ENCODE results near the gene PAEP.

PAEP gene

GRCh38 chr9:135563858-135564257 lies 2.3 kb downstream of the PAEP start:
- no peak for DNase-seq
- Histone ChIP-seq H3K4me1 (ENCODE audit: control insufficient read depth, insufficient read depth, low read length, poor library complexity, severe bottlenecking) (no peaks in the 10 kb centered on the region), H3K9me3 (ENCODE audit: control insufficient read depth, low read length) (no peaks in the 10 kb centered on the region), H3K27ac (ENCODE audit: insufficient read depth, low read length, poor library complexity, severe bottlenecking) (no peak overlapping the region), H3K4me3 (ENCODE audit: insufficient read depth, low read depth, low read length, poor library complexity, severe bottlenecking) (no peak overlapping the region), H3K36me3 (ENCODE audit: control insufficient read depth, insufficient read depth, low read length) (no peaks in the 10 kb centered on the region), H3K27me3 (replicated peaks; ENCODE audit: control insufficient read depth, insufficient read depth, low read length, poor library complexity, severe bottlenecking) (no peaks in the 10 kb centered on the region)

GRCh38 chr9:135565141-135565628 lies 3.6 kb downstream of the PAEP start:
- Histone ChIP-seq H3K4me1 (ENCODE audit: control insufficient read depth, insufficient read depth, low read length, poor library complexity, severe bottlenecking) (no peaks in the 10 kb centered on the region), H3K36me3 (ENCODE audit: control insufficient read depth, insufficient read depth, low read length) (no peaks in the 10 kb centered on the region), H3K27me3 (replicated peaks; ENCODE audit: control insufficient read depth, insufficient read depth, low read length, poor library complexity, severe bottlenecking) (no peaks in the 10 kb centered on the region), H3K4me3 (ENCODE audit: insufficient read depth, low read depth, low read length, poor library complexity, severe bottlenecking) (no peak overlapping the region), H3K27ac (ENCODE audit: insufficient read depth, low read length, poor library complexity, severe bottlenecking) (no peak overlapping the region), H3K9me3 (ENCODE audit: control insufficient read depth, low read length) (no peaks in the 10 kb centered on the region)
- DNase-seq: no peak

GRCh38 chr9:135565636-135566035 lies 4.1 kb downstream of the PAEP start:
- Histone ChIP-seq H3K9me3 (ENCODE audit: control insufficient read depth, low read length) (no peaks in the 10 kb centered on the region), H3K36me3 (ENCODE audit: control insufficient read depth, insufficient read depth, low read length) (no peaks in the 10 kb centered on the region), H3K4me3 (ENCODE audit: insufficient read depth, low read depth, low read length, poor library complexity, severe bottlenecking) (no peak overlapping the region)

GRCh38 chr9:135566552-135566951 lies 5.0 kb downstream of the PAEP start:
- H3K36me3 ChIP-seq (ENCODE audit: control insufficient read depth, insufficient read depth, low read length): no peaks in the 10 kb centered on the region
- DNase-seq: no peak

More at GRCh38 chr9:135565636-135566035, 4.1 kb downstream of the PAEP start:
- DNase-seq: no peak
- H3K27me3 ChIP-seq (replicated peaks; ENCODE audit: control insufficient read depth, insufficient read depth, low read length, poor library complexity, severe bottlenecking): no peaks in the 10 kb centered on the region
- H3K4me1 ChIP-seq (ENCODE audit: control insufficient read depth, insufficient read depth, low read length, poor library complexity, severe bottlenecking): no peaks in the 10 kb centered on the region
- no peak overlapping the region for H3K27ac ChIP-seq (ENCODE audit: insufficient read depth, low read length, poor library complexity, severe bottlenecking)

GRCh38 chr9:135567311-135567710 lies 5.8 kb downstream of the PAEP start:
- Histone ChIP-seq H3K4me3 (ENCODE audit: insufficient read depth, low read depth, low read length, poor library complexity, severe bottlenecking) (no peak overlapping the region), H3K27me3 (replicated peaks; ENCODE audit: control insufficient read depth, insufficient read depth, low read length, poor library complexity, severe bottlenecking) (no peaks in the 10 kb centered on the region), H3K36me3 (ENCODE audit: control insufficient read depth, insufficient read depth, low read length) (no peaks in the 10 kb centered on the region), H3K27ac (ENCODE audit: insufficient read depth, low read length, poor library complexity, severe bottlenecking) (no peak overlapping the region), H3K4me1 (ENCODE audit: control insufficient read depth, insufficient read depth, low read length, poor library complexity, severe bottlenecking) (no peaks in the 10 kb centered on the region), H3K9me3 (ENCODE audit: control insufficient read depth, low read length) (no peaks in the 10 kb centered on the region)
- DNase-seq: no peak

More at GRCh38 chr9:135566552-135566951, 5.0 kb downstream of the PAEP start:
- H3K27ac ChIP-seq (ENCODE audit: insufficient read depth, low read length, poor library complexity, severe bottlenecking): no peak overlapping the region
- no peak overlapping the region for H3K4me3 ChIP-seq (ENCODE audit: insufficient read depth, low read depth, low read length, poor library complexity, severe bottlenecking)
- H3K9me3 ChIP-seq (ENCODE audit: control insufficient read depth, low read length): no peaks in the 10 kb centered on the region
- no peaks in the 10 kb centered on the region for H3K27me3 ChIP-seq (replicated peaks; ENCODE audit: control insufficient read depth, insufficient read depth, low read length, poor library complexity, severe bottlenecking)
- no peaks in the 10 kb centered on the region for H3K4me1 ChIP-seq (ENCODE audit: control insufficient read depth, insufficient read depth, low read length, poor library complexity, severe bottlenecking)

GRCh38 chr9:135568026-135568425 lies 6.5 kb downstream of the PAEP start:
- H3K27me3 ChIP-seq (replicated peaks; ENCODE audit: control insufficient read depth, insufficient read depth, low read length, poor library complexity, severe bottlenecking): no peaks in the 10 kb centered on the region
- no peak for DNase-seq
- no peak overlapping the region for H3K27ac ChIP-seq (ENCODE audit: insufficient read depth, low read length, poor library complexity, severe bottlenecking)
- H3K4me1 ChIP-seq (ENCODE audit: control insufficient read depth, insufficient read depth, low read length, poor library complexity, severe bottlenecking): no peaks in the 10 kb centered on the region
- H3K4me3 ChIP-seq (ENCODE audit: insufficient read depth, low read depth, low read length, poor library complexity, severe bottlenecking): no peak overlapping the region
- no peaks in the 10 kb centered on the region for H3K9me3 ChIP-seq (ENCODE audit: control insufficient read depth, low read length)
- H3K36me3 ChIP-seq (ENCODE audit: control insufficient read depth, insufficient read depth, low read length): no peaks in the 10 kb centered on the region

- Histone ChIP-seq H3K4me1 (ENCODE audit: control insufficient read depth, insufficient read depth, low read length, poor library complexity, severe bottlenecking) (no peaks in the 10 kb centered on the region), H3K27me3 (replicated peaks; ENCODE audit: control insufficient read depth, insufficient read depth, low read length, poor library complexity, severe bottlenecking) (no peaks in the 10 kb centered on the region), H3K36me3 (ENCODE audit: control insufficient read depth, insufficient read depth, low read length) (no peaks in the 10 kb centered on the region), H3K4me3 (ENCODE audit: insufficient read depth, low read depth, low read length, poor library complexity, severe bottlenecking) (no peak overlapping the region), H3K9me3 (ENCODE audit: control insufficient read depth, low read length) (no peaks in the 10 kb centered on the region), H3K27ac (ENCODE audit: insufficient read depth, low read length, poor library complexity, severe bottlenecking) (no peak overlapping the region)
- no peak for DNase-seq
These were observed 8.9 kb downstream of the PAEP start for GRCh38 chr9:135570456-135570855.

GRCh38 chr9:135572233-135572632 lies 10.7 kb downstream of the PAEP start:
- no peak overlapping the region for H3K27ac ChIP-seq (ENCODE audit: insufficient read depth, low read length, poor library complexity, severe bottlenecking)
- H3K4me3 ChIP-seq (ENCODE audit: insufficient read depth, low read depth, low read length, poor library complexity, severe bottlenecking): no peak overlapping the region
- no peaks in the 10 kb centered on the region for H3K9me3 ChIP-seq (ENCODE audit: control insufficient read depth, low read length)
- H3K27me3 ChIP-seq (replicated peaks; ENCODE audit: control insufficient read depth, insufficient read depth, low read length, poor library complexity, severe bottlenecking): no peaks in the 10 kb centered on the region
- no peaks in the 10 kb centered on the region for H3K36me3 ChIP-seq (ENCODE audit: control insufficient read depth, insufficient read depth, low read length)
- no peaks in the 10 kb centered on the region for H3K4me1 ChIP-seq (ENCODE audit: control insufficient read depth, insufficient read depth, low read length, poor library complexity, severe bottlenecking)
- no peak for DNase-seq

- H3K27me3 ChIP-seq (replicated peaks; ENCODE audit: control insufficient read depth, insufficient read depth, low read length, poor library complexity, severe bottlenecking): no peaks in the 10 kb centered on the region
- H3K27ac ChIP-seq (ENCODE audit: insufficient read depth, low read length, poor library complexity, severe bottlenecking): no peak overlapping the region
- H3K36me3 ChIP-seq (ENCODE audit: control insufficient read depth, insufficient read depth, low read length): no peaks in the 10 kb centered on the region
- no peaks in the 10 kb centered on the region for H3K9me3 ChIP-seq (ENCODE audit: control insufficient read depth, low read length)
- no peak for DNase-seq
- no peak overlapping the region for H3K4me3 ChIP-seq (ENCODE audit: insufficient read depth, low read depth, low read length, poor library complexity, severe bottlenecking)
- no peaks in the 10 kb centered on the region for H3K4me1 ChIP-seq (ENCODE audit: control insufficient read depth, insufficient read depth, low read length, poor library complexity, severe bottlenecking)
These were observed 11.6 kb downstream of the PAEP start for GRCh38 chr9:135573124-135573523.

GRCh38 chr9:135574331-135574730 lies 12.8 kb downstream of the PAEP start:
- Histone ChIP-seq H3K27me3 (replicated peaks; ENCODE audit: control insufficient read depth, insufficient read depth, low read length, poor library complexity, severe bottlenecking) (no peaks in the 10 kb centered on the region), H3K36me3 (ENCODE audit: control insufficient read depth, insufficient read depth, low read length) (no peaks in the 10 kb centered on the region), H3K4me3 (ENCODE audit: insufficient read depth, low read depth, low read length, poor library complexity, severe bottlenecking) (no peak overlapping the region), H3K9me3 (ENCODE audit: control insufficient read depth, low read length) (no peaks in the 10 kb centered on the region), H3K27ac (ENCODE audit: insufficient read depth, low read length, poor library complexity, severe bottlenecking) (no peak overlapping the region), H3K4me1 (ENCODE audit: control insufficient read depth, insufficient read depth, low read length, poor library complexity, severe bottlenecking) (no peaks in the 10 kb centered on the region)
- no peak for DNase-seq

GRCh38 chr9:135574943-135575342 lies 13.4 kb downstream of the PAEP start:
- no peak overlapping the region for H3K4me3 ChIP-seq (ENCODE audit: insufficient read depth, low read depth, low read length, poor library complexity, severe bottlenecking)
- H3K36me3 ChIP-seq (ENCODE audit: control insufficient read depth, insufficient read depth, low read length): no peaks in the 10 kb centered on the region
- H3K4me1 ChIP-seq (ENCODE audit: control insufficient read depth, insufficient read depth, low read length, poor library complexity, severe bottlenecking): no peaks in the 10 kb centered on the region
- H3K27me3 ChIP-seq (replicated peaks; ENCODE audit: control insufficient read depth, insufficient read depth, low read length, poor library complexity, severe bottlenecking): no peaks in the 10 kb centered on the region
- no peak for DNase-seq
- no peak overlapping the region for H3K27ac ChIP-seq (ENCODE audit: insufficient read depth, low read length, poor library complexity, severe bottlenecking)
- no peaks in the 10 kb centered on the region for H3K9me3 ChIP-seq (ENCODE audit: control insufficient read depth, low read length)

Data from effector memory CD4-positive, alpha-beta T cell (primary cell).